Measurements from ENCODE around the gene MYH8.

MYH8 gene

DNA sequence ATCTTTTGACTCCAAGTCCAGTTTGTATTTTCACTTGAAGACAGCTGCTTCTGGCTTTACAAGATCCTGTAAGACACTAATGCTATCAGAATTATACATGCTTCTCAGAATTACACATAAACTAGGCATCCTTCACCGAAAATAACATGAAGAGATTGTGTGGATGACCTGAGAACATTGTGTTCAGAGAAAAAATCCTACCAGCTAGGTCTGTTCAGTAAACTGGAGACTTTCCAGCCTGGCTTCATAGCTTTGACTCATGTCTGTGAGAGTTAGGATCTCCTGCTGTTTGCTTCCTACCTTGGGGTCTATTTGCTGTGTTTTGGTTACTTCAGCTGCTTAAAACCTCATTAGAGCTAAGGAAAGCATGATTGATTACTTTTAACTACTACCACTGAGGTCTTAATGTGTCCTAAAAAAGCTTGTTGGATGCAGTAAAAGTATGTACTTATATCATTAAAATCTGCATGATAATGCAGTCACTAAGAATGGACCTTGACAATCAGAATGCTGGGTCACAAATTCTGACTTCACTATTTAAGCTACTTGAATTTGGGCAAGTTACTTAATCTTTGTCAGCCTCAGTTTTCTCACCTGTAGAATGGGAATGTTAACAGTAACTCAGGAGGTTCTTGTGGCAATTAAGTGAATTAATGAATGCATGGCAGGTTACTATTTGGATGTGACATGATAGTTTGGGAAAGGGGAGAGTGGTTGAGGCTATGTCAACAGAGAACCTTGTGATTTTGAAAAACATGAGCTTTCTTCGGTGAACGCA is 40.9 kb downstream of the MYH8 start:
- peak; percentile 25 for DNase-seq (ENCODE audit: low spot score)

GRCh38 chr17:10372906-10373305 is 48.8 kb downstream of the MYH8 start, which contains the start of gene MYH13:
Gene MYH13, minus strand, starts transcription at chr17:10373006. Its CDS starts 8,476 bp downstream, at chr17:10364530.
- DNase-seq (ENCODE audit: low spot score) = no peak

DNA sequence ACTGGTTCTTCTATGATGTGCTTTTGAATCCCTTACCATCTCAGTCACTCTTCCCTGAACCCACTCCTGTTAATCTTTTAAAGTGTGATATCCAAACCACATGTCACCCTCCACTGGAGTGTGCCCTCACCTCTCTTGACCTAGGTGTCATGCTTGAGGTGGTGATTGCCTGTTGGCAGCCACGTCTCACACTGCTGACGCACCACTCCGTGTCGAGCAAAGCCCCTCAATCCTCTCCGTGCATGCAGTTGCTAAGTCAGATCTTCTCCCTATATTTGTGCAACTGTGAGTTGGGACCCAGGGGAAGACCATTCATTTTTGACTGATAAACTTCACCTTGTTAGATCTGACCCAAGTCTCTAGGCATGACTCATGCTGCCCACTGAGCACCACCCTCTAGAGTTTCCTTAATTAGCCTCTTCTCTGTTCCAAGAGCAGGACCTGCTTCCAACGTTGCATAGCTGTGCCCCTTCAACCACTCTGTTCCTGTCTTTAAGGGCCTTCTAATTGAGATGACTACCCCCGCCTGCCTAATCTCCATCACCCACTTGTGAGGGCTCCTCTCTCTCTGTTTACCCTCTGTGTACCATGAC is 51.6 kb downstream of the MYH8 start:
- no peak for DNase-seq (ENCODE audit: low spot score)

DNA sequence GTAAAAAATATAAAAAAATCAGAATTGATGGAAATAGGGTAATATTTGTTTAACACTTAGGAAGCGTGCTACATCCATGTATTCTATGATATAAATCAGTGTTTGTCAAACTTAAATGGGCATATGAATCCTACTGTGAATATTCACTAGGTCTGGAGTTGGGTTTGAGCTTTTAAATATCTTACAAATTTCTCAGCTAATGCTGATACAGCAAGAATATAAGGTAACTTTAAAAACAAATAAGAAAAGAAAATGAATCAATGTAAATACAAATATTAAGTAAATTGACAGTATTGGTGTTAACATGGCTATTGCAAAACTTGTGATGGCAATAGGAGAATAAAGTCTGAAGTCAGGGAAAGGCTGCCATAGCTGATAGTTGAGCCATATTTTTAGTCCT is 52.5 kb downstream of the MYH8 start:
- DNase-seq (ENCODE audit: low spot score) = no peak

- DNase-seq (ENCODE audit: low spot score) = no peak
These were observed 53.2 kb downstream of the MYH8 start for GRCh38 chr17:10368561-10368960.

GRCh38 chr17:10360578-10360977 is 61.2 kb downstream of the MYH8 start:
- DNase-seq (ENCODE audit: low spot score) = no peak

DNA sequence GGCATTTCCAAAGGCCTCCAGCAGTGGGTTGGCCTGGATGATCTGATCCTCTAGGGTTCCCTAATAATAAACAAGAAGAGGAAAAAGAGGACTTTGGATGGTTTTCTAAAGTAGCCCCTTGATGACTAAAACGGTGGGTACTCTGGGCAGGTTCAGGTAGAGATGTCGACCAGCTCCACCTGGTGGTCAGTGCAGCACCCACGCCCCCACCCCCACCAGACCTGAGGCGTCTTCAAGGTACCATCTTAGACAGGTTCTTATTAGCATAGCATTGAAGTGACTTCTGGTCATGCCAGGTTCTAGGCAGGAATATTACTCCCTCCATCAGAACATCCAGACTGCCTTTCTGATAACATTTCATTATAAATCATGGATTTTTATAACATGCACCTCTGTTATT is 64.0 kb downstream of the MYH8 start:
- no peak for DNase-seq (ENCODE audit: low spot score)

- DNase-seq (ENCODE audit: low spot score) = no peak
These were observed 67.1 kb downstream of the MYH8 start for GRCh38 chr17:10354651-10355050.

- no peak for DNase-seq (ENCODE audit: low spot score)
These were observed 68.9 kb downstream of the MYH8 start for GRCh38 chr17:10352893-10353292.

- DNase-seq (ENCODE audit: low spot score) = no peak
These were observed 72.3 kb downstream of the MYH8 start for GRCh38 chr17:10349403-10349802.

GRCh38 chr17:10344816-10345215 is 76.9 kb downstream of the MYH8 start:
- no peak for DNase-seq (ENCODE audit: low spot score)

All from AG20443 (cell line).